Measurements from ENCODE around the gene INPP5K. TPM values are rescaled to one million over a fixed set of nuclear protein-coding genes. Genes with fewer than 3 reads are reported as not detected.
"Not testable (repeated sequence)": the region's sequence is repeated elsewhere in the genome, so short reads cannot be mapped to it uniquely, and the experiment has no call there.

The INPP5K gene
- total RNA-seq, 1 donor: 27.3 TPM

DNA sequence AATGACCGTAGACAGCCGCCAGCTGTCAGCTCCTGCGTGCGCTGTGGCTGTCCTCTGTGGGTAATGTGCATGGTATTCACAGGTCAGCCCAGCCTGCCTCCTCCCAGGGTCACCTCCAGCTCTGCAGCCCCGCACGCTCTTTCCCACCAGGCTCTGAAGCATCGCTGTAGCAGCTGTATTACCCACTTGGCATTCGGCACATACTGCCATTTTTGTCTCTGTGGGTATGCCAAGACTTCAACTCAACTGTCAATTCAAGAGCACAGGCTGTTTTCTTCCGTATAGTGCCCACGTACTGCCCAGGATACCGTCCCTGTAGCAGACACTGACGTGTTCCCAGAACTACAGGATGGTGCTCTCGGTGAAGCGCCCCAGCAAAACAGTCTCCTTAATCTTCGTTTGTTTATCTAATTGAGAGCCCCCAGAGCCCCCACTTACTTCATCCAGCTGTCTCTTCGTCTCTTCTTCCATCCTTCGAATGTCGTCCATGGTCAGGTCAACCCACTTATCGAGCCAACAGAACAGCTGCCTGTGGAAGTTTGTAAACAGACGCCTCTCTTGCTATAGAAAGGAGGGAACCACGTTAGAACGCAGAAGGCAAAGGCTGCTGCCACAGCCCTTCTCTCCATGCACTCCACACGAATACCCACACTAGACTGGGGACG lies 17.4 kb upstream of the INPP5K start:
- no peak for DNase-seq (ENCODE audit: low read depth)
- no peak overlapping the region for H3K4me3 ChIP-seq (ENCODE audit: low read depth, low read length)
- TF ChIP-seq, protein P1, sequence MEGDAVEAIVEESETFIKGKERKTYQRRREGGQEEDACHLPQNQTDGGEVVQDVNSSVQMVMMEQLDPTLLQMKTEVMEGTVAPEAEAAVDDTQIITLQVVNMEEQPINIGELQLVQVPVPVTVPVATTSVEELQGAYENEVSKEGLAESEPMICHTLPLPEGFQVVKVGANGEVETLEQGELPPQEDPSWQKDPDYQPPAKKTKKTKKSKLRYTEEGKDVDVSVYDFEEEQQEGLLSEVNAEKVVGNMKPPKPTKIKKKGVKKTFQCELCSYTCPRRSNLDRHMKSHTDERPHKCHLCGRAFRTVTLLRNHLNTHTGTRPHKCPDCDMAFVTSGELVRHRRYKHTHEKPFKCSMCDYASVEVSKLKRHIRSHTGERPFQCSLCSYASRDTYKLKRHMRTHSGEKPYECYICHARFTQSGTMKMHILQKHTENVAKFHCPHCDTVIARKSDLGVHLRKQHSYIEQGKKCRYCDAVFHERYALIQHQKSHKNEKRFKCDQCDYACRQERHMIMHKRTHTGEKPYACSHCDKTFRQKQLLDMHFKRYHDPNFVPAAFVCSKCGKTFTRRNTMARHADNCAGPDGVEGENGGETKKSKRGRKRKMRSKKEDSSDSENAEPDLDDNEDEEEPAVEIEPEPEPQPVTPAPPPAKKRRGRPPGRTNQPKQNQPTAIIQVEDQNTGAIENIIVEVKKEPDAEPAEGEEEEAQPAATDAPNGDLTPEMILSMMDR (IDR thresholded peaks at IDR 0.05; ENCODE audit: insufficient read depth, low read length): no peak

DNA sequence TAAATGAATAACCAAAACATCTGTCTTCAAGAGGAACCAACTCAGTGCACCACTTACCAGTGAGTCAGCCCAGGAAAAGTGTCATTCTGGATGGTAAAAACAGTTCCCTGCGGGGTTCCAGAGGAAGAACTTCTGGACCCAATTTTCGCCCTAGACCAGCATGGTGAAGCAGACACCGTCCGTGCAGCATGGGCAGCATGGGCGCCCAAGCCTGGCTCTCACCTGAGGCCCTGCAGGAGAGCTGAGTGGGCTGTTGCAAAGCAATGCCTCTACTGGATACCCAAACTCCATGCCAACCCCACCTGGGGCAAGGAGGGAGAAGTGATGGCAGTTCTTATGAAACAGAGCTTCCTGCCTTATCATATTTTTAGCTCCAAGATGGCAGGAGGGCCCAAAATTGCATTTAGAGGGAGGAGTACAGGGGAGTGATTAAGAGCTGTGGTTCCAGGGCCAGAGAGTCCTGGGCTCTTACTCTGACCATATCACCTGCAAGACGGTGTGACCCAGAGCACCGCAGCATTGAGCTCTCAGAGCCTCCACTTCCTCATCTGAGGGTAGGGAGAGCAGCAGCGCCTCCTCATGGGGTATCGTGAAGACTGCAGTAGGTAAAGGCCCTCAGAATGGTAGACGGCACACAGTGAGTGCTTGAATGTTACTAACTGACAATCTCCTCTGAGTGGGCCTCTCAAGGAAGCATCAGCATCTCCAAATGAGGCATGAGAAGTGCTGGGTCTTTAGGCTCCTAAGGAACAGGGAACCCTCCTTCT lies 16.6 kb upstream of the INPP5K start:
- no peak overlapping the region for H3K4me3 ChIP-seq (ENCODE audit: low read depth, low read length)
- no peak for DNase-seq (ENCODE audit: low read depth)
- TF ChIP-seq, protein P1 (IDR thresholded peaks at IDR 0.05; ENCODE audit: insufficient read depth, low read length): no peak

- no peak overlapping the region for H3K4me3 ChIP-seq (ENCODE audit: low read depth, low read length)
- TF ChIP-seq, protein P1 (IDR thresholded peaks at IDR 0.05; ENCODE audit: insufficient read depth, low read length): no peak
- peak; percentile 11 for DNase-seq (ENCODE audit: low read depth)
Measured at GRCh38 chr17:1529863-1530262, 13.5 kb upstream of the INPP5K start.

DNA sequence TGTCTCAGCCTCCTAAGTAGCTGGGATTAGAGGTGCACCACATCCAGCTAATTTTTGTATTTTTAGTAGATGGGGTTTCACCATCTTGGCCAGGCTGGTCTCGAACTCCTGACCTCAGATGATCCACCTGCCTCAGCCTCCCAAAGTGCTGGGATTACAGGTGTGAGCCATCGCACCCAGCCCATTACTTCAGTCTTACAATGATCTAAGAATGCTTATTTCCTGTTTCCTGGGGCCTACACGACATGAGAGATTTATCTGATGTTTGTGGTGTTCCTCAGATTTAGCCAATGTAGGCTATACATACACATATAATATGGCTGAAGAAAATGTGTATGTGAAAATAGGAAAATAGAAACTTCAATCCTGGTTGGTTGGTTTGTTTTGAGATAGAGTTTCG lies 10.5 kb upstream of the INPP5K start:
- H3K4me3 ChIP-seq (ENCODE audit: low read depth, low read length); DNase-seq (ENCODE audit: low read depth): not testable (repeated sequence)

GRCh38 chr17:1522626-1523025 lies 6.2 kb upstream of the INPP5K start:
- no peak overlapping the region for H3K4me3 ChIP-seq (ENCODE audit: low read depth, low read length)
- TF ChIP-seq, protein P1 (IDR thresholded peaks at IDR 0.05; ENCODE audit: insufficient read depth, low read length): no peak
- no peak for DNase-seq (ENCODE audit: low read depth)

DNA sequence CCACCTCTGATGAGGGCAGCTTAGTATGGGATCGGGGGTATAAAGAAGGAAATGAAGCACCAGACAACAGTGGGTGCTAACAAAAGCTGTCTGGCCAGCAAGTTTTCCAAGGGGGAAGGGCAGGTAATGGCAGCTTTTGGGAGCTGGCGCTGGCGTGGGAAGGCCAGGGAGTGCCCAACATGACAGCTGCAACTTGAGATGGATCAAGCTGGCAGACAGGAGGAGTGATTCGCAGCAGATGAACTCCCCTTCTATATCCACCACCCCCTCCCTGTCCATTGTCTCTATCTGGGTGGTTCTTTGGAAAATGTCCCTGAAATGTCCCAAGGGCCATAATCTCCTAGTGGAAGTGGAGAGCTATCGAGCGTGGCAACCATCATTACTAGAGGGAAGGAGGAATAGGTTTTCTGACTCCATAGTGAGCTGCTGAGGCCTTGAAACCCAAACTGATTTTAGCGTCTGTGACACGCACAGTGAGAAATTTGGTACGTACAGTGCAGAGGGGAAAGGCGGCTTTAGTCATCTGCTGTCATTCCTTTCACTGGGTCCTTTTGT lies 4.8 kb upstream of the INPP5K start:
- DNase-seq (ENCODE audit: low read depth): no peak
- TF ChIP-seq, protein P1 (IDR thresholded peaks at IDR 0.05; ENCODE audit: insufficient read depth, low read length): no peak

DNA sequence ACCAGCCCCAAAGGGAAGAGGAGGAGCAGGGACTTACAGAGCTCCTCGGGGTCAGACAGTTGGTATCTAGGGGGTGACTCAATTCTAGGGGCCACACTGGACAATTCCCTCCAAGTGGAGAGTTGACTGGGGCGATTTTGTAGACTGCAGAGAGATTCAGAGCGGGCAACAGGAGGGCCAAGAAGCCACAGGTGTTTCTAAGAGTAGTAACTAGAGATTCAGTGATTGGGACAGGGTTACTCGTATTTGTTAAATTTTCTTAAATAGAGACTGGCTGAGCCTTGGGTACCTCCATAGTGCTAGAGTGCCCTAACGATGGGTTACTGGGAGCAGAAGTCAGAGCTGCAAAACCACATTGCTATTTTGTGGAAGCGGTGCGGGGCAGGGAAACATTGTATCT lies 3.3 kb upstream of the INPP5K start:
- TF ChIP-seq, protein P1 (IDR thresholded peaks at IDR 0.05; ENCODE audit: insufficient read depth, low read length): no peak
- H3K4me3 ChIP-seq (ENCODE audit: low read depth, low read length): no peak overlapping the region
- DNase-seq (ENCODE audit: low read depth): no peak

More for the DNA sequence above, 4.8 kb upstream of the INPP5K start:
- no peak overlapping the region for H3K4me3 ChIP-seq (ENCODE audit: low read depth, low read length)
